D721Med (cell line): ENCODE results near the gene VIPR2.

Experiments used
- DNase-seq: peaks from one replicate; pipeline ENCODE4 v3.0.0; 2011; ENCODE audit warnings: low spot score; ENCODE audit not compliant: insufficient read length
- FAIRE-seq: peaks from 2 replicates; lab custom pipeline; 2011; peaks lifted over from hg19 to GRCh38; lab: Jason Lieb, UNC
- CTCF ChIP-seq: IDR thresholded peaks from 2 replicates; pipeline ENCODE4 v1.5.1; 2012; ENCODE audit warnings: mild to moderate bottlenecking, control low read depth; ENCODE audit not compliant: insufficient read depth; ENCODE audit errors: missing control alignments

The VIPR2 gene

GRCh38 chr7:159023746-159024145 is 120.9 kb downstream of the VIPR2 start:
- FAIRE-seq (no peak), DNase-seq (no peak)
- TF ChIP-seq CTCF = no peak

DNA sequence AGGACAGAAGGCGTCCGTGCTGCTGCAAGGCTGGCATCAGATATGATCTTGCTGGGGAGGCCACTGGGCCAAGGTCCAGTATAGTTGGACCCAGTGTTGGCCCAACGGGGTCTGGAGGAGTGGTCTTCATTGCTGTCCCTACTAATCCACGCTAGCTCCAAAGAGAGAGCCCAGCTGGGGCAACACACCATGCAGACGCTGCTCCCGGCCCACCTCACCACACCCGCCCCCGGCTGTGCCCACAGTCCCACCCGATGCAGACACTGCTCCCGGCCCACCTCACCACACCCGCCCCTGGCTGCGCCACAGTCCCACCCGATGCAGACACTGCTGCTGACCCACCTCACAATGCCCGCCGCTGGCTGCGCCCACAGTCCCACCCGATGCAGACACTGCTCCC is 121.5 kb downstream of the VIPR2 start:
- TF ChIP-seq CTCF = no peak
- no peak for FAIRE-seq
- DNase-seq = no peak

DNA sequence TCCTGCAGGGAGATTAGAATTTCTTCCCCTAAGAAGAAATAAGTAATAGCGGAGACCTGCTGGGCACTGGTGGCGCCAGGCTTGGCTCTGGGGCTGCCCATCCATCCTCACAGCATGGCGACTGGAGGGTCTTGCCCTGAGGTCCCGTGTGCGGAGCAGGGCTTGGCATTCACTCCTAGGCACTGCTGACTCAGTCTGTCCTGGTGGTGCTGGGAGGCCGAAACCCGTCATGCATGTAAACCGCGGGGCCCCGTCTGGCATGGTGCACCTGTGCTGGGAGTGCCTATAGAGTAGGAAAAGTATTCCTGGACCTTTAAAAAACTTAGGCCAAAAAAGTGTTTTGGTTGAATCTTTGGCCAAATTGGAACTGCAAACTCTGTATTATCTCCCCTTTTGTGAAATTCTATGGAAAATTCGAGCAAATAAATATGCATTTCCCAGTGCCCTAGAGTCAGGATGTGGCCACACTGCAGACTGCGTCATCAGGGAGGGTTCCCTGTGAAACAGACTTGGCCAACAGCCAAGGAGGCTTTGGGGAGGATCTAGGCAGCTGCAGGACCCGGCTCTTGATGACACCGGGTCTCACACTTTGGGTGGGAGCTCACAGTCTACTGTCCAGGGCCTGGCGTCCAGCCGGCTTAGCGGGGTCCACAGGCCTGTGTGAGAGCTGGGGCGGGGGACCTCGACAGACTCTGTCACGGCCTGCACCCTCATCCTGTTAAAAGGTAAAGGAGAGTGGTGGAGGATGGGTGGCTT is 122.3 kb downstream of the VIPR2 start:
- no peak for DNase-seq
- TF ChIP-seq CTCF = no peak
- no peak for FAIRE-seq

- no peak for TF ChIP-seq CTCF
- FAIRE-seq (no peak), DNase-seq (no peak)
These were observed 123.7 kb downstream of the VIPR2 start for GRCh38 chr7:159020987-159021386.

DNA sequence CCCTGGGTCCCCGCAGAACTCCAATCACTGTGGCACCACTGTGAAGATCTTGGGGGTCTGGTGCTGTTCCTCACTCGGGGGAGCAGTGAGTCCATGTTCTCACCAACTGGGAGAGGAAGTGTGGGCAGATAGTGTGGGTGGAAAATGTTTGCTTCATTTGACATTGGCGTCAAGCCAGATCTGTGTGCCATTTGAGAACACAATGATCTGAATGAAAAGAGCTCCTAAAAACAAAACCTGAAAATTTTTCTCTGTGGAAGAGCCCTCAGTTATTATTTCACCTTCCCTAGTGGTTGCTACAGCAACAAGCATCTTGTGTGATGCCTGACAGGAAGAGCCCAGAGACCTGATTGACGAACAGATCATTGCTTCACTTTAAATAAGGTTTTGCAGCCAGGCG is 125.6 kb downstream of the VIPR2 start:
- no peak for TF ChIP-seq CTCF
- no peak for DNase-seq
- no peak for FAIRE-seq

DNA sequence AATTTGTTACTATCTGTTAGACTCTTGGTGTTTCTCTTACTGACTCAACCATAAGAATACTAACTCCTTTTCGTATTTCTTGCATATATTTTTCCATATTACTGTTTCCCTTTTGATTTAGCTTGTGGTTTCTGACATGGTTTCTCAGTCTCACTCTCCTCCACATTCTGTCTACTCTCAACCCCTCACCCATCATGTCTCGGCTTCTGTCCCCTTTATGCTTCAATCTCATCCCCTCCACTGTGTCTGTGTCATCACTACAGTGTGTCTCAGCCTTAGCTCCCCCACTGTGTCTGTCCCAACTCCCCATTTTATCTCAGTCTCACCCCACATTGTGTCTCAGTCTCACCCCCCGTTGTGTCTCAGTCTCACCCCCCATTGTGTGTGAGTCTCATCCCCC is 126.9 kb downstream of the VIPR2 start:
- no peak for DNase-seq
- FAIRE-seq = no peak
- TF ChIP-seq CTCF = no peak

DNA sequence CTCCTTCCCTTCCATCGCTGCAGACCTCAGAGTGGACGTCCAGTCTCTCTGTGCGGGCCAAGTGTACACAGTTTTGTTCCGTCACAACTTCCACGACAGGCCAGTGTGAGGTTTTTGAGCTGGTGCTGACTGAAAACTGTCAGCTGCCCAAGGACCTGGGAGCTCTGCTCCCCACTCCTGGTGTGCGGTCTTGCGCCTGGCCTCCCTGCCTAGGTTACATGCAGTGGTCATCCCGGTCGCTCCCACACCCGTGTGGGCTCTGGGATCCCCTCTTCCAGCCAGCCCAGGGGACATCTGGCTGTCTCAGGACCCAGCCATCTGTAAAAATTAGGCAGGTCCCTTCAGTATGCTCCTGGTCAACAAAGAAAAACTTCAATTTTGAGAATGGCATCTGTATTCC is 127.5 kb downstream of the VIPR2 start:
- no peak for TF ChIP-seq CTCF
- FAIRE-seq (no peak), DNase-seq (no peak)
